Endothelial cell of umbilical vein (primary cell): ENCODE data around the gene PIM1. TPM values are rescaled to one million over a fixed set of nuclear protein-coding genes. Genes with fewer than 3 reads are reported as not detected.

ENCODE experiments used
- BruUV-seq: library from RNA; stranded (reverse); fragments of 400-500 nt; replicated peaks from 2 replicates; lab custom pipeline; 2021; lab: Mats Ljungman, UMichigan
- CTCF ChIA-PET: fragments of 300-600, 350-600 bp; sonication (Branson Sonifier 250); formaldehyde crosslinking; loops from one replicate; lab custom pipeline; 2021; ENCODE audit warnings: antibody characterized with exemption, inconsistent platforms; lab: Charles Lee
- POLR2A ChIA-PET: fragments of 300-600, 350-600 bp; sonication (Branson Sonifier 250); formaldehyde crosslinking; loops from one replicate; lab custom pipeline; 2021; ENCODE audit warnings: antibody characterized with exemption, inconsistent platforms; lab: Charles Lee
- DNase-seq: peaks from one replicate; pipeline ENCODE4 v3.0.0-alpha.2; 2011; ENCODE audit warnings: low read depth, low spot score
- FAIRE-seq: peaks from 2 replicates; lab custom pipeline; 2011; peaks lifted over from hg19 to GRCh38; lab: Jason Lieb, UNC
- H2AFZ ChIP-seq: 2 replicates; pipeline ENCODE4 v1.6.0; 2012; ENCODE audit warnings: low read depth, low read length, control low read depth, inconsistent platforms
- H3K27ac ChIP-seq: 2 replicates; pipeline ENCODE4 v1.5.1; 2011; ENCODE audit warnings: low read depth, mild to moderate bottlenecking, control low read depth, low read length, moderate library complexity; ENCODE audit not compliant: insufficient read depth
- H3K27me3 ChIP-seq, 2 experiments: 2 replicates each; pipeline versions ENCODE4 v1.6.0 to v1.6.1; 2011; ENCODE audit warnings: low read length in 2 of 2, mixed read lengths in 1 of 2; ENCODE audit not compliant: control insufficient read depth in 2 of 2, insufficient read depth in 2 of 2
- H3K36me3 ChIP-seq, 2 experiments: 2 replicates in 1 of 2; 3 replicates in 1 of 2; pipeline ENCODE4 v1.5.1; 2011; ENCODE audit warnings: low read length in 2 of 2, mild to moderate bottlenecking in 1 of 2, moderate library complexity in 1 of 2; ENCODE audit not compliant: control insufficient read depth in 2 of 2, insufficient read depth in 2 of 2; ENCODE audit errors: extremely low read depth in 1 of 2
- H3K4me1 ChIP-seq: 3 replicates; pipeline ENCODE4 v1.5.1; 2011; ENCODE audit warnings: mild to moderate bottlenecking, low read length; ENCODE audit not compliant: control insufficient read depth, insufficient read depth; ENCODE audit errors: extremely low read depth
- H3K4me2 ChIP-seq: 2 replicates; pipeline ENCODE4 v1.6.1; 2011; ENCODE audit warnings: low read length, control low read depth, mixed read lengths; ENCODE audit not compliant: insufficient read depth
- H3K4me3 ChIP-seq, 3 experiments: fragments of 200-600 bp in 1 of 3; sonication (generic), shearing (Covaris generic) in 1 of 3; replicated peaks in 1 of 3; 2 replicates each; pipeline ENCODE4 v1.5.1; 2011 to 2016; ENCODE audit warnings: control low read depth in 3 of 3, low read length in 3 of 3, mild to moderate bottlenecking in 2 of 3, inconsistent platforms in 1 of 3, low read depth in 1 of 3, moderate library complexity in 1 of 3; ENCODE audit not compliant: insufficient read depth in 1 of 3
- H3K79me2 ChIP-seq: 2 replicates; pipeline ENCODE4 v1.6.0; 2012; ENCODE audit warnings: low read length, inconsistent platforms; ENCODE audit not compliant: control insufficient read depth, insufficient read depth
- H3K9ac ChIP-seq: replicated peaks from 2 replicates; pipeline ENCODE3; 2011; ENCODE audit warnings: low read length, control low read depth; ENCODE audit not compliant: insufficient read depth; ENCODE audit errors: extremely low read depth
- H3K9me1 ChIP-seq: replicated peaks from 3 replicates; pipeline ENCODE4 v1.6.0; 2011; ENCODE audit warnings: mild to moderate bottlenecking, low read length; ENCODE audit not compliant: control insufficient read depth, insufficient read depth; ENCODE audit errors: extremely low read depth
- H3K9me3 ChIP-seq: replicated peaks from 2 replicates; pipeline ENCODE4 v1.5.1; 2012; ENCODE audit warnings: low read length, inconsistent platforms; ENCODE audit not compliant: control insufficient read depth, insufficient read depth
- H4K20me1 ChIP-seq: replicated peaks from 2 replicates; pipeline ENCODE3; 2011; ENCODE audit warnings: mild to moderate bottlenecking, low read length; ENCODE audit not compliant: control insufficient read depth, insufficient read depth; ENCODE audit errors: extremely low read depth
- CTCF ChIP-seq, 2 donors: IDR thresholded peaks; 1 replicate in 1 of 2; 2 replicates in 1 of 2; pipeline ENCODE4 v1.5.1; 2011; ENCODE audit warnings: low read length in 2 of 2, mild to moderate bottlenecking in 2 of 2, moderate library complexity in 2 of 2, control low read depth in 1 of 2, inconsistent platforms in 1 of 2, low read depth in 1 of 2; ENCODE audit not compliant: insufficient read depth in 1 of 2; ENCODE audit errors: extremely low read depth in 1 of 2
- EZH2 ChIP-seq: IDR thresholded peaks from 2 replicates; pipeline ENCODE4 v1.6.1; 2012; ENCODE audit warnings: borderline replicate concordance, low read depth, mild to moderate bottlenecking, moderate library complexity, low read length, inconsistent platforms; ENCODE audit not compliant: severe bottlenecking
- FOS ChIP-seq: IDR thresholded peaks from 2 replicates; pipeline ENCODE4 v1.6.1; 2011; ENCODE audit warnings: mild to moderate bottlenecking, low read length, moderate library complexity, borderline replicate concordance; ENCODE audit not compliant: insufficient read depth
- GATA2 ChIP-seq: IDR thresholded peaks from 2 replicates; pipeline ENCODE4 v1.7.0; 2011; ENCODE audit warnings: low read depth, mild to moderate bottlenecking, moderate library complexity, mixed read lengths, low read length; ENCODE audit not compliant: insufficient read length, insufficient read depth
- JUN ChIP-seq: IDR thresholded peaks from 2 replicates; pipeline ENCODE4 v1.6.1; 2011; ENCODE audit warnings: borderline replicate concordance, low read depth; ENCODE audit not compliant: insufficient read length, insufficient read depth
- MAX ChIP-seq: IDR thresholded peaks from 2 replicates; pipeline ENCODE4 v1.6.1; 2011; ENCODE audit not compliant: insufficient read depth, insufficient read length
- MYC ChIP-seq: IDR thresholded peaks from one replicate; pipeline ENCODE4 v1.6.1; 2011; ENCODE audit warnings: mild to moderate bottlenecking, low read depth, low read length
- POLR2A ChIP-seq: IDR thresholded peaks from 2 replicates; pipeline ENCODE4 v1.6.1; 2012; ENCODE audit warnings: low read depth, mild to moderate bottlenecking, control low read depth, low read length
- POLR2AphosphoS5 ChIP-seq: IDR thresholded peaks from 2 replicates; pipeline ENCODE4 v1.6.1; 2012; ENCODE audit warnings: low read depth, mild to moderate bottlenecking, control low read depth, low read length, moderate library complexity; ENCODE audit not compliant: insufficient read depth
- dilution Hi-C: fragments of 300-500 bp; cut with MboI; formaldehyde crosslinking; loops from one replicate; pipeline ENCODE4 v1.15.0; 2019; ENCODE audit warnings: low sequenced_read_pairs; ENCODE audit not compliant: extremely low pct_ligation_motif_present
- intact Hi-C: fragments of 100-400 bp; cut with micrococcal nuclease; formaldehyde crosslinking; loops from one replicate; pipeline ENCODE4 v1.10.0; 2022
- polyA plus RNA-seq, 4 experiments: library from polyadenylated mRNA; depleted of rRNA in 3 of 4; stranded (reverse) in 3 of 4; unstranded in 1 of 4; fragments of >200 nt; gene quantifications; 2 replicates each; pipeline versions ENCODE4 v1.2.1 to v1.2.3, GENCODE V29; 2011 to 2012; ENCODE audit warnings: missing spikeins in 1 of 4
- total RNA-seq: library from RNA; stranded (reverse); gene quantifications from 2 replicates; pipeline ENCODE4 v1.2.3, GENCODE V29; 2021

The PIM1 gene
- total and polyA plus RNA-seq, 2 donors (not counting 3 experiments of a cell fraction or from before 2014, with no cell fraction given), result 9.2 to 11.3 TPM

DNA sequence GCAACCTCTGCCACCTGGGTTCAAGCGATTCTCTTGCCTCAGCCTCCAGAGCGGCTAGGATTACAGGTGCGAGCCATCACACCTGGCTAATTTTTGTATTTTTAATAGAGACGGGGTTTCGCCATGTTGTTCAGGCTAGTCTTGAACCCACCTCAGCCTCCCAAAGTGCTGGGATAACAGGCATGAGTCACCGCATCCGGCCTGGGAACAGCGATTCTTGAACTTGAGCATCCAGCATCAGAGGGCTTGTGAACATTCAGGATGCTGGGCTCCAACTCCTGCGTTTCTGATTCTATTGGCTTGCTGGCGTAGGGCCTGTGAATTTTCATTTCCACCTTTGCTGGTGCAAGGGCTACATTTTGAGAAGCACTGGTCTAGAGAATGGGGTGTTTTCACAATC, 24.5 kb upstream of the PIM1 start:
- Histone ChIP-seq H3K4me3 (no peak overlapping the region), H3K9me3 (no peaks in the 10 kb centered on the region), H3K9me1 (no peaks in the 10 kb centered on the region), H3K79me2 (no peaks in the 10 kb centered on the region), H3K9ac (no peak overlapping the region), H4K20me1 (no peaks in the 10 kb centered on the region), H3K27ac (no peak overlapping the region), H3K4me1 (no peaks in the 10 kb centered on the region), H2AFZ (no peak overlapping the region), H3K36me3 (no peaks in the 10 kb centered on the region), H3K4me2 (no peak overlapping the region), H3K27me3 (peaks cover 3 to 12% of the 10 kb centered on the region in 2 experiments)
- no peak for TF ChIP-seq CTCF (IDR thresholded peaks at IDR 0.05; ENCODE audit: extremely low read depth in 1 of 2, insufficient read depth in 1 of 2, low read depth in 1 of 2, low read length in 2 of 2)
- TF ChIP-seq POLR2A, result no peak
- TF ChIP-seq GATA2, result no peak
- TF ChIP-seq FOS, result no peak
- TF ChIP-seq POLR2AphosphoS5, result no peak
- TF ChIP-seq MYC, result no peak
- TF ChIP-seq EZH2, result no peak
- no peak for TF ChIP-seq MAX
- no peak for TF ChIP-seq JUN
- ChIA-PET CTCF (no interaction called here), POLR2A (no interaction called here)
- intact Hi-C loops (no loop called here), dilution Hi-C loops (no loop called here)
- FAIRE-seq (no peak), DNase-seq (no peak)
- BruUV-seq, result no TSS peak
